Stimulated activated CD4-positive, alpha-beta T cell treated with anti-CD3 and anti-CD28 coated beads, TNF-alpha, amount 100 ng/mL, for 24 hours (primary cell): ENCODE data around the gene NTRK1.

Experiments used
- DNase-seq, 3 experiments: peaks; one replicate each; pipeline ENCODE4 v3.0.0-alpha.2; 2020; ENCODE audit warnings: low read depth in 3 of 3

The NTRK1 gene

GRCh38 chr1:156881101-156881500 lies 20.4 kb downstream of the NTRK1 start:
- no peak for DNase-seq

DNA sequence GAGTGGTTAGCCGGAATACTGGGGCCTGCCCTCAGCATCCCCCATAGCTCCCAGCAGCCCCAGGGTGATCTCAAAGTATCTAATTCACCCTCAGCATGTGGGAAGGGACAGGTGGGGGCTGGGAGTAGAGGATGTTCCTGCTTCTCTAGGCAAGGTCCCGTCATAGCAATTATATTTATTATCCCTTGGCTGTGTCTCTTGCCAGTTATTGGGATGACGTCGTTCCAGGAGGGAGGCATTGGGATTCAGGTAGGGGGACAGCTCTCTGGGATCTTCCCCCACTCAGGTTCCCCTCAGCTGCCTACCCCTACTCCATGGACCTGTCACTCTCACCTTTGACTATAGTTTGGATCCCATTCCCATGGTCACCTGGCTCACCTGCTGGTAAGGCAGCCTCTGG lies 21.0 kb downstream of the NTRK1 start:
- no peak for DNase-seq

DNA sequence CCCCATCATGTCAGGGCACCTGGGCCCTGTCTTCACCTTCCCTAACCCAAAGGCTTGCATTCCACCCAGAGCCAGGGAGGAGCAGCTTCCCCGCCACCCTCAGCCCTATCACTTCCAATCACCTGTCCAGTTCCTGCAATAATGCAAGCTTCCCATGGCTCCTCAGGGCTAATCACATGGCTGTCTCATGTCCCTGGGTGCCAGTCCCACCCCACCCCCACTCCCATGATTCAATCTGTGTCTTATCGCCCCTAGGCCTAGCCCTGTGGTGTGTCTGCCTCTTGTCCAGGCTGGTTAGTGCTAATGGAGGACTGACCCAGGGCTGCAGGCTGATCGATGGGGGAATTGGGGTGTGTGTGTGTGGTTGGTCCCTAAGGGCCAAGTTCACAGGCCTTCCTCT lies 21.9 kb downstream of the NTRK1 start:
- no peak for DNase-seq

DNA sequence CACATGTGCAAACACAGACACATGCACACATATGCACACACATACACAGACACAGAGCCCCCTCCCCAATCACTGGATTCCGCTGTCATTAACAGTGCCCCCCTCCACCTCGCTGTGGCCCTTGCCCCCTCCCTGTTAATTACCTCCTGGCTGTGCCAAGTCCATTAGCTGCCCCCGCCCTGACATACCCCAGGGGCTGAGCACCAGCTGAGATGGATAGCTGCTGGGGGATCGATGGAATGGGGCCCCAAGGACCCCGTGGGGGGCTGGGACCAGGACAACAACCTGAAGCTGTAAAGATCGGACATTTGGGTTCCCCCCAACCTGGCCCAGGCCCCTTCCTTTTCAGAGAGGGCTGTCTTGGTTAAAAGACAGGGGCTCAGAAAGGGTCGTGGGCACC lies 23.3 kb downstream of the NTRK1 start:
- no peak for DNase-seq

DNA sequence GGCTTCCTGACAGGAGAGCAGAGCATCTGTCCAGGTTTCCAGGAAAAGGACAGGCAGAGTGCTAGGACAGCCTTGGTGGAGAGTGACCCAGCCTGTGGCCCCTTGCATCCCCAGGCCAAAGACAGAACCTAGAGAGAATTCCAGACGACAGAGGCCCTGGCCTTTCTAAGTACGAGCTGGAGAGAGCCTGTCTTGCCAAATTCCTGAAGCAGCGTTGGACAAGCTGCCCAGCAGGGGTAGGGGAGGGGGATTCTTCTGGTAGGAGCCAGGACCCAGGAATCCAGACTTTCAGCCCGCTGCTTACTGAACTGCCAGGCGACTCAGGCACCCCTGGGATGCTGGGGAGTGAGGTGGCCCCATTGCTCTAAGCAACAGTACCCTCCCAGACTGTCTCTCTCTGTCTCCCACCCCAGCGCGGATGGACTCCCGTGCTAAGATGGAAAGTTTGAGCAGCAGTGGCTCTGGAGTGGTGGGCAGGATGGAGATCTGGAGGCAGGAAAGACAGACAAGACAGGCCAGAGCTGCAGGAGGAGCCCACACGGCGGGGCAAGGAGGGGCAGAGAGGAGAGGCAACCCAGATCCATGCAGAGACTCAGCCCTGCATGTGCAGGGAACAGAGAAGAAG lies 24.0 kb downstream of the NTRK1 start:
- no peak for DNase-seq

DNA sequence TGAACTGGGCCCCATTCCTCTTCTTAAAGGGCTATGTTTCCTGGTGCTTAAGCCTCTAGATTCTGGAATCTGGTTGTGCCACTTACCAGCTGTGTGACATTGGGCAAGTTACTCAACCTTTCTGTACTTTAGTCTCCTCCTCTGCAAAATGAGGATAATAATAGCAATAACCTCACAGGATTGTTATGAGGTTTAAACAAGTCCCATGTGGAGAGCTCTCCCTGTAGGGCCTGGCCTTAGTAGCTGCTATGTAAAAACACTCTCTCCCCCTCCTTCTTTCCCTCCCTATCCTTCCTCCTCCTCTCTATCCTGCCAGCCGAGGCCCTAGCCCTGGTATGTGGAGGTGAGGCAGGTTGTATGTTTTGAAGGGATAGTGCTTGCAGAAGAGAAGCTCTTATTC lies 24.6 kb downstream of the NTRK1 start:
- DNase-seq = no peak

- no peak for DNase-seq
These were observed 25.3 kb downstream of the NTRK1 start for GRCh38 chr1:156885880-156886355.

DNA sequence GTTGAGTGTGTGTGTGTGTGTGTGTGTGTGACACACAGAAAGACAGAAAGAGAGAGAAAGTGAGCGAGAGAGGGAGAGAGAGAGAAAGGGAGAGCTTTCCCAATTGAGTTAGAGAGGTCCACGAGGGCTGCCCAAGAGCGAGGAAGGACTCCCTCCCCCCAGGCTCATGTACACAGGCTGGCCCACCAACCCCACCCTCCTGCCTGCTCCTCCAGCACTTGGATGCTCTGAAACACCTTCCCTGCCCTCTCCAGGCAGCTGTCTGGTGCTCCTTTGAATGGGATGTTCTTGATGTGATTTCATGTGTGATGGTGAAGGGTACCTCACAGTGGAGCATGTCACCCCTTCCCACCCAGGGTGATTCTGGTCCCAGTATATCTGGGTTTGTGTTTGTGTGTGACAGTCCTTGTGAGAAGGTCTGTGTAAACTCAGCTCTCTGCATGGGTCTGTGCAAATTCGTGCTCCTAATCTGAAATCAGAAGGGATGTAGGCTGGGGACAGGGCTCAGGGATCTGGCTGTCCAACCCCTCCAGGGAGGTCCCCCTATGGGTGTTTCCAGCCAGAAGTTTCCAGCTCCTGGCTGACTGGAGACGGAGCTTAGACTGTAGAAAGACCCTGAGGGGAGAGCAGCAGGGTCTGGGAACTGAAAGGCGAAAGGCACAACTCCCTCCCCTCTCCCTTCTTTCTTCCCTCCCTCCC lies 26.1 kb downstream of the NTRK1 start:
- DNase-seq = no peak

DNA sequence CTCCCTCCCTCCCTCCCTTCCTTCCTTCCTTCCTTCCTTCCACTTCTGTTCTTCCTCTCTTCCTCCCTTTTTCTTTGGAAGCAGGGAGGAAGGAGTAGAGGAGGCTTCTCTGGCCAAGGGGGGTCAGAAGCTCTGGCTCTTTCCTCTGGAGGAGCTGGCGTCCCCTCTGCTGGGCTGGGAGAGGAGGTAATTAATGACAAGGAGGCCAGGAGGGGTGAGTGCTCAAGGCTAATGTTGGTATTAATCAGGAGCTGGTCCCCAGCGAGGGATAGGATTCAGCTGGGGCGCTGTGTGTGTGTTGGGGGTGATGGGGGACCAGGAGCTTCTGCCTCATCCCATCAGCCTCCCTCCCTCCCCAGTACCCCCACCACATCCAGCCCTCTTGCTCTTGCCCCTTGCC lies 26.7 kb downstream of the NTRK1 start:
- DNase-seq = no peak

DNA sequence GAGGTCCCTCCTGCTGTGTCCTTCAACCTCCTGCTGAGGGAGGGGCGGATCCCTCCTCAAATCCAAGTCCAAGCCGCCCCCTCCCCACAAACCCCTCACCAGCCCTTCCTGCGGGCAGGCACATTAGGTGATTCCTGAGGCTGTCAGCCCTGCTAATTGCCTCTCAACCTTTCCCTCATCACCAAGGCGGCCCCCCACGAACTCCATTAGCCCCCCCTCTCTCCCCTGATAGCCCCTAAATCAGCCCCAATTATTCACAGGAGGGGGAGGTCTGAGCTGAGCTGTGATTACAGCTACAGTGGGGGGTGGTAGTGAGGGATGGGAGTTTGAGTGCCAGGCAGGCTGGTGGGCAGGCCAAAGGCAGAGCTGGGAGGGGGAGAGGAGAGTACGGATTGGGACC lies 27.1 kb downstream of the NTRK1 start:
- DNase-seq = no peak

GRCh38 chr1:156889802-156890580 lies 29.3 kb downstream of the NTRK1 start:
- peak; percentile 11 to 52 (median 18) for DNase-seq

DNA sequence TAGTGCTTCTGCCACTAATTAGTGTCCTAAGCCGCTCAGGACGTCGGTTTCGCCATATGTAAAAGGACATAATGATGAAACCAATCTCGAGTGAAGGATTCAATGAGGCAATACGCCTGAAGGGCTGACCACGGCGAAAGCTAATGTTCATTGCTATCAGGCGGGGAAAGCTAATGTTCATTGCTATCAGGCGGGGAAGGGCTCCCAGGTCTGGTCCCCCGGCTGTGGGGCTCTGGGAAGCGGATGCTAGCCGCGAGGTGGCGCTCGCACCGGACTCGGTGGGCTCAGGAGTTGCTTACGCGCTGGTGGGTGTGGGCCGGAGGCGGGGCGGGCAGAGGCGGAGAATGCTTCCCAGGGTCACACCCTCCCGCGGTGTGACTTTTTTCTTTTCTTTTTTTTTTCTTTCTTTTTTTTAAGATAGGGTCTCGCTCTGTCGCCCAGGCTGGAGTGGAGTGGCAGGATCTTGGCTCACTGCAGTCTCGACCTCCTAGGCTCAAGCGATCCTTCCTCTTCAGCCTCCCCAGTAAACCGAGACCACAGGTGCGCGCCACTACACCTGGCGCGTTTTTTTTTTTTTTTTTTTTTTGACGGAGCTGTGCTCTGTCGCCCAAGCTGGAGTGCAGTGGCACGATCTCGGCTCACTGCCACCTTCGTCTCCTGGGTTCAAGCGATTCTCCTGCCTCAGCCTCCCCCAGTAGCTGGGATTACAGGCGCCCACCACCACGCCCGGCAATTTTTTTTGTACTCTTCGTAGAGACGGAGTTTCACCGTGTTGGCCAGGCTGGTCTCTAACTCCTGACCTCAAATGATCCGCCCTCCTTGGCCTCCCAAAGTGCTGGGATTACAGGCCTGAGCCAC lies 31.8 kb downstream of the NTRK1 start:
- DNase-seq = peak; percentile 61 to 88 (median 71)

GRCh38 chr1:156893048-156893953 lies 32.6 kb downstream of the NTRK1 start, which contains the start of gene PEAR1:
Gene PEAR1, plus strand, starts transcription at chr1:156893718. Its CDS starts 10,209 bp downstream, at chr1:156903927.
- no peak for DNase-seq

GRCh38 chr1:156894001-156894400 lies 33.3 kb downstream of the NTRK1 start:
- DNase-seq = no peak

GRCh38 chr1:156894711-156895454 lies 34.2 kb downstream of the NTRK1 start:
- DNase-seq = no peak

- DNase-seq = no peak
These were observed 34.8 kb downstream of the NTRK1 start for GRCh38 chr1:156895455-156895812.

DNA sequence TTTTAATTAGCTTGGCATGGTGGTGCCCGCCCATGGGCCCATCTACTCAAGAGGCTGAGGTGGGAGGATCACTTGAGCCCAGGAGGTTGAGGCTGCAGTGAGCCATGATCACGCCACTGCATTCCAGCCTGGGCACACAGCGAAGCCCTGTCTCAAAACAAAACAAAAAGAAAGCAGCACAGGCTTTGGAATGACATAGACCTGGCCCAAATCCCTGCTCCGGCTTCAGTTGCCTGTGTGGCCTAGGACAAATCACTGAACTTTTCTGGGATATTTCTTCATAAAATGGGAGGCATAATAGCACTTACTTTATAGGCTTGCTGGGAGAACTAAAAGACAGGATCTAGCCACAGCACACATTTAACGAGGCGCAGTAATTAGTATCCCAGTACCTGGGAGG lies 35.3 kb downstream of the NTRK1 start:
- no peak for DNase-seq

- DNase-seq = no peak
These were observed 35.9 kb downstream of the NTRK1 start for GRCh38 chr1:156896490-156897033.

DNA sequence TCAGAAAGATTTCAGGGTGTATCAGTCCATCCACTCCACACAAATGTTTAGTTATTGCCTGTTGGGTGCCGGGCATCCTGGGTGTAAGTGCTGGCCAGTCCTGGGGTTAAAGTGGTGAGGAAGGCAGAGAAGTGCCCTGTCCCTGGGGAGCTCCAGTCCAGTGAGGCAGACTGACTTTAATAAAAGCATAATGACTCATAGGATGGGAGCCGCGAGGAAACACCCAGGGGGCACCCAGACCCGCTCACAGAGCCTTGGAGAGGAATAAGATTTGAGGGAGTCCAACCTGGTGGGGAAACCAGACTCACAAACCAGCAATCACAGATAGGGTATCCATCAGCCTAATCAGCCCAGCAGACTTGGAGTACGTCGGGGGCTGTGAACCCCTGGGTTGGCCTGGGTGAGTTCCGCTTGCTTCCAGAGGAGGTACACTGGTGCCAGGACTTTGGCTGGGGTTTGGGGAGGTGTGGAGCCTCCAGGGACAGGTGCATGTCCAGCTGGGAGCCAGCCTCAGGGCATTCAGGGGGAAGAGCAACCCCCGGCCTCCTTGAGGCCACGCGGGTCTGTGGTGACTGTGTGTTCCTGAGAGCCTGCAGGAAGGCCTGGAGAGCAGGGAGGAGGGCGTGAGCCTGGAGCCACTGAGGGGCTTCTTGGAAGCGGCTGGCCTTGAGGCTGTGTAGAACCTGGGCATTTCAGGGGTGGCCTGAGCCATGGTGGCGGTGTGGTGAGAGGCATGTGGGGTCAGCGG lies 36.6 kb downstream of the NTRK1 start:
- DNase-seq = no peak
